HG03432 (cell line): ENCODE data around the gene HSPA6.
A peak's percentile ranks its signal among the peaks of the same experiment; 100 is the strongest.
"Not testable (repeated sequence)": the region's sequence is repeated elsewhere in the genome, so short reads cannot be mapped to it uniquely, and the experiment has no call there.

Experiments
- ATAC-seq: cut with Tn5 transposase; IDR thresholded peaks from one replicate; pipeline ENCODE4 v1.9.1; 2021; ENCODE audit warnings: mild to moderate bottlenecking, moderate library complexity; ENCODE audit not compliant: unreplicated experiment

Gene HSPA6

GRCh38 chr1:161531986-161532643, 7.8 kb downstream of the HSPA6 start:
- ATAC-seq = no peak

- not testable (repeated sequence) for ATAC-seq
Observed at GRCh38 chr1:161532644-161533567, 8.6 kb downstream of the HSPA6 start.

GRCh38 chr1:161537068-161537669, 12.8 kb downstream of the HSPA6 start:
- not testable (repeated sequence) for ATAC-seq

GRCh38 chr1:161538925-161539479, 14.7 kb downstream of the HSPA6 start:
- ATAC-seq = not testable (repeated sequence)

- ATAC-seq = peak; percentile 57
Observed at GRCh38 chr1:161539731-161540569, 15.6 kb downstream of the HSPA6 start.

- not testable (repeated sequence) for ATAC-seq
Observed at GRCh38 chr1:161540570-161540960, 16.2 kb downstream of the HSPA6 start.

GRCh38 chr1:161542091-161542559, 17.8 kb downstream of the HSPA6 start:
- peak; percentile 70 for ATAC-seq

- not testable (repeated sequence) for ATAC-seq
Observed at GRCh38 chr1:161543125-161543524, 18.8 kb downstream of the HSPA6 start.

GRCh38 chr1:161545005-161545731, 20.8 kb downstream of the HSPA6 start:
- not testable (repeated sequence) for ATAC-seq

GRCh38 chr1:161547995-161548741, 23.8 kb downstream of the HSPA6 start:
- not testable (repeated sequence) for ATAC-seq

- ATAC-seq = not testable (repeated sequence)
Observed at GRCh38 chr1:161548749-161549406, 24.5 kb downstream of the HSPA6 start.

- ATAC-seq = no peak
Observed at GRCh38 chr1:161549652-161550051, 25.3 kb downstream of the HSPA6 start, which contains the start of gene FCGR3A. Gene FCGR3A (minus strand): TSS chr1:161549818. CDS start chr1:161549736, 82 bp downstream.

GRCh38 chr1:161550942-161551341, 26.6 kb downstream of the HSPA6 start:
- not testable (repeated sequence) for ATAC-seq

GRCh38 chr1:161553631-161554030, 29.3 kb downstream of the HSPA6 start:
- not testable (repeated sequence) for ATAC-seq

- ATAC-seq = not testable (repeated sequence)
Observed at GRCh38 chr1:161554340-161554739, 30.0 kb downstream of the HSPA6 start.

GRCh38 chr1:161554815-161555417, 30.6 kb downstream of the HSPA6 start:
- not testable (repeated sequence) for ATAC-seq

GRCh38 chr1:161556143-161556542, 31.8 kb downstream of the HSPA6 start:
- ATAC-seq = not testable (repeated sequence)

GRCh38 chr1:161556990-161557389, 32.6 kb downstream of the HSPA6 start:
- ATAC-seq = not testable (repeated sequence)
